ENCODE measurements around the gene RAD9A. TPM values are rescaled to one million over a fixed set of nuclear protein-coding genes. Genes with fewer than 3 reads are reported as not detected.

Gene RAD9A
- total RNA-seq, 1 donor from 2014 or later, result 12.1 TPM

DNA sequence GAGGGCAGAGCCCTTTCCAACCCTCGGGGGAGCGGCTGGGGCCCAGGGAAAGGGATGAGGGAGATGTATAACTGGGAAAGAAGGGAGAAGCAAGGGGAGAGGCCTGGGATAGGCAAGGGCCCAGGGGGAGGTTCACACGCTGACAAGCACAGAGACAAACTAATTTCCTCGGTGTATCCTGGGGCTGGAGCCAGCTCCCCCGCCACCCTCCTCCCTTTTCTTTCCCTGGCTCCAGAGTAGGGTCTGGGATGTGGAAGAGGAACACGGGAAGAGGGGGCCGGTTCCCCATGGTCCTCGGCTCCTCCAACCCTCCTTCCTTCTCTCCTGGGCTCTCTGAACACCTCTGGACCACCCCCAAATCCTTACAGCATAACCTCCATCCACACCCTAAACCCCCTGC is 25.2 kb upstream of the RAD9A start:
- peaks cover 13% of the 10 kb centered on the region for H3K27me3 Mint-ChIP-seq (ENCODE audit: unreplicated experiment)
- H3K27ac Mint-ChIP-seq (ENCODE audit: unreplicated experiment), result no peak overlapping the region
- H3K4me1 Mint-ChIP-seq (ENCODE audit: low read depth, unreplicated experiment), result peaks cover 4% of the 10 kb centered on the region
- DNase-seq, result no peak
- no peaks in the 10 kb centered on the region for H3K36me3 Mint-ChIP-seq (ENCODE audit: unreplicated experiment)
- H3K9me3 Mint-ChIP-seq (ENCODE audit: unreplicated experiment), result peaks cover 5% of the 10 kb centered on the region
- H3K4me3 Mint-ChIP-seq (ENCODE audit: unreplicated experiment), result no peak overlapping the region
- TF ChIP-seq, protein P1, sequence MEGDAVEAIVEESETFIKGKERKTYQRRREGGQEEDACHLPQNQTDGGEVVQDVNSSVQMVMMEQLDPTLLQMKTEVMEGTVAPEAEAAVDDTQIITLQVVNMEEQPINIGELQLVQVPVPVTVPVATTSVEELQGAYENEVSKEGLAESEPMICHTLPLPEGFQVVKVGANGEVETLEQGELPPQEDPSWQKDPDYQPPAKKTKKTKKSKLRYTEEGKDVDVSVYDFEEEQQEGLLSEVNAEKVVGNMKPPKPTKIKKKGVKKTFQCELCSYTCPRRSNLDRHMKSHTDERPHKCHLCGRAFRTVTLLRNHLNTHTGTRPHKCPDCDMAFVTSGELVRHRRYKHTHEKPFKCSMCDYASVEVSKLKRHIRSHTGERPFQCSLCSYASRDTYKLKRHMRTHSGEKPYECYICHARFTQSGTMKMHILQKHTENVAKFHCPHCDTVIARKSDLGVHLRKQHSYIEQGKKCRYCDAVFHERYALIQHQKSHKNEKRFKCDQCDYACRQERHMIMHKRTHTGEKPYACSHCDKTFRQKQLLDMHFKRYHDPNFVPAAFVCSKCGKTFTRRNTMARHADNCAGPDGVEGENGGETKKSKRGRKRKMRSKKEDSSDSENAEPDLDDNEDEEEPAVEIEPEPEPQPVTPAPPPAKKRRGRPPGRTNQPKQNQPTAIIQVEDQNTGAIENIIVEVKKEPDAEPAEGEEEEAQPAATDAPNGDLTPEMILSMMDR (IDR thresholded peaks at IDR 0.05; ENCODE audit: partially characterized antibody, unreplicated experiment), result no peak

GRCh38 chr11:67366961-67367760 is 24.6 kb upstream of the RAD9A start:
- peaks cover 17% of the 10 kb centered on the region for H3K27me3 Mint-ChIP-seq (ENCODE audit: unreplicated experiment)
- TF ChIP-seq, protein P1 (IDR thresholded peaks at IDR 0.05; ENCODE audit: partially characterized antibody, unreplicated experiment), result no peak
- no peak overlapping the region for H3K27ac Mint-ChIP-seq (ENCODE audit: unreplicated experiment)
- DNase-seq, result no peak
- H3K36me3 Mint-ChIP-seq (ENCODE audit: unreplicated experiment), result no peaks in the 10 kb centered on the region
- no peak overlapping the region for H3K4me3 Mint-ChIP-seq (ENCODE audit: unreplicated experiment)
- peaks cover 8% of the 10 kb centered on the region for H3K4me1 Mint-ChIP-seq (ENCODE audit: low read depth, unreplicated experiment)
- H3K9me3 Mint-ChIP-seq (ENCODE audit: unreplicated experiment), result peaks cover 4% of the 10 kb centered on the region

DNA sequence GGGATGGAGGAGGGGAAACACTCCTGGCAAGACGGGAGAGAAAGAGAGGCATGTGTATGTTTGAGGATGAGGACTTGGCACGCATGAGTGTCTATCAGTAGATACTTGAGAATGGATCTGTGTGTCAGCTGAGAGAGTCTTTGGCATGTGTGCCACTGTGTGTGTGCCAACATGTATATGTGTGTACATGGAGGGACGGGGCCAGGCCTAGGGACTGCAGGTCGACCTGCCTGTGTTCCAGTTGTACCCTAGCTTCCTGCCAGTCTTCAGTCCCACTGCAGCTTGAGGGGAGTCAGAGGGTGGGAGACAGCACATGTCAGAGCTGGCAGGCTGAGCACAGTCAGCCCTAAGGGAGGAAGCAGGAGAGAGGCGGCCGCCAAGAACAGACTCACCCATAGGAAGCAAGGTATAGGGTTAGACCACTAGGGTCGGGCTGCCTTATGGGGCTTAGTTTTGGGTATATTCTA is 24.0 kb upstream of the RAD9A start:
- Mint-ChIP-seq H3K36me3 (ENCODE audit: unreplicated experiment) (no peaks in the 10 kb centered on the region), H3K9me3 (ENCODE audit: unreplicated experiment) (peaks cover 4% of the 10 kb centered on the region), H3K27me3 (ENCODE audit: unreplicated experiment) (peaks cover 17% of the 10 kb centered on the region), H3K27ac (ENCODE audit: unreplicated experiment) (no peak overlapping the region), H3K4me1 (ENCODE audit: low read depth, unreplicated experiment) (peaks cover 8% of the 10 kb centered on the region), H3K4me3 (ENCODE audit: unreplicated experiment) (no peak overlapping the region)
- DNase-seq, result no peak
- TF ChIP-seq, protein P1 (IDR thresholded peaks at IDR 0.05; ENCODE audit: partially characterized antibody, unreplicated experiment), result no peak

- no peak overlapping the region for H3K4me3 Mint-ChIP-seq (ENCODE audit: unreplicated experiment)
These were observed 23.2 kb upstream of the RAD9A start for GRCh38 chr11:67368621-67369020.

More at GRCh38 chr11:67368621-67369020, 23.2 kb upstream of the RAD9A start:
- Mint-ChIP-seq H3K27ac (ENCODE audit: unreplicated experiment) (no peak overlapping the region), H3K27me3 (ENCODE audit: unreplicated experiment) (peaks cover 19% of the 10 kb centered on the region), H3K4me1 (ENCODE audit: low read depth, unreplicated experiment) (peaks cover 8% of the 10 kb centered on the region), H3K9me3 (ENCODE audit: unreplicated experiment) (peaks cover 6% of the 10 kb centered on the region), H3K36me3 (ENCODE audit: unreplicated experiment) (no peaks in the 10 kb centered on the region)
- TF ChIP-seq, protein P1 (IDR thresholded peaks at IDR 0.05; ENCODE audit: partially characterized antibody, unreplicated experiment), result no peak
- DNase-seq, result no peak

All from glutamatergic neuron (in vitro differentiated cells).